Activated T-helper 9 cell treated with anti-CD3 and anti-CD28 coated beads, Interleukin-2, amount 50 U/mL, for 16 hours (primary cell): ENCODE measurements around the gene OR8S1.

Experiments used
- DNase-seq: peaks from one replicate; pipeline ENCODE4 v3.0.0-alpha.2; 2020; ENCODE audit warnings: low read depth

OR8S1 gene

GRCh38 chr12:48556631-48557030 lies 31.2 kb downstream of the OR8S1 start:
- no peak for DNase-seq

GRCh38 chr12:48557919-48558318 lies 32.5 kb downstream of the OR8S1 start:
- no peak for DNase-seq

GRCh38 chr12:48567731-48568130 lies 42.3 kb downstream of the OR8S1 start:
- no peak for DNase-seq

- no peak for DNase-seq
These were observed 44.5 kb downstream of the OR8S1 start, which contains the start of gene LALBA for GRCh38 chr12:48569946-48570345. LALBA (minus strand) TSS chr12:48570046; CDS start chr12:48570020, 26 bp downstream.

GRCh38 chr12:48572326-48572725 lies 46.9 kb downstream of the OR8S1 start:
- DNase-seq, result no peak
